Measurements from ENCODE around the gene MGME1. TPM values are rescaled to one million over a fixed set of nuclear protein-coding genes. Genes with fewer than 3 reads are reported as not detected.

MGME1 gene
- total RNA-seq, 1 experiment from 2014 or later: 15.1 TPM

DNA sequence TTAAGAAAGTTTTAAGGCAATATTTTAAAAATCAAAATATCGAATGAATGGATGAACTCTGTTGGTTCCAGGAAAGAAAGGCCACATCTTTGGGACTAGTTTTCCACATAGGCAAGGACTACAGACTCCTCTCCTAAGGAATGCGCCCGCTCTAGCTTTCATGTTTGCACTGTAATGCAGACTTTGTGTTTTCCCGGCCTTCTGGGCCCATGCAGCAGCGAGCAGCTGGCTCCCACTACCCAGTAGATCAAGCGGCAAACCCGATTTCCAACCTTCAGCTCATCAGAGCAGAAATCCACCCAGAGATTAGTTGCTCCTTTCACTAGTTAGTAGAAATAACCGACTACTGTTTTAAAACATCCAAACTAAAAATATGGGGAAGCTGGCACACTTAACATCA is 61.2 kb downstream of the MGME1 start:
- TF ChIP-seq EZH2 (IDR thresholded peaks at IDR 0.05; ENCODE audit: low read length, unreplicated experiment): no peak
- BruUV-seq (replicated peaks): no TSS peak
- DNase-seq (no peak), ATAC-seq (no peak)
- H3K9me3 ChIP-seq (ENCODE audit: low read length): no peaks in the 10 kb centered on the region
- H3K4me1 ChIP-seq (ENCODE audit: insufficient read depth, low read length): peaks cover 4% of the 10 kb centered on the region; the same call in 1 of the 2 replicates
- H3K27ac ChIP-seq (ENCODE audit: low read length): no peak overlapping the region
- no peak overlapping the region for H3K9ac ChIP-seq (ENCODE audit: low read length)
- H2AFZ ChIP-seq (ENCODE audit: low read length): no peak overlapping the region
- H3K36me3 ChIP-seq (ENCODE audit: low read depth, low read length): peaks cover 9% of the 10 kb centered on the region; the same call in 1 of the 2 replicates
- no peaks in the 10 kb centered on the region for H3K9me2 ChIP-seq (replicated peaks; ENCODE audit: low read length)
- H3F3A ChIP-seq (ENCODE audit: low read length, unreplicated experiment): no peaks in the 10 kb centered on the region
- POLR2A ChIA-PET (ENCODE audit: unreplicated experiment): no interaction called here
- H4K20me1 ChIP-seq (ENCODE audit: low read length): no peaks in the 10 kb centered on the region
- CTCF ChIA-PET: no interaction called here
- H3K79me2 ChIP-seq (ENCODE audit: low read length): no peaks in the 10 kb centered on the region
- intact Hi-C loops (cut with micrococcal nuclease): no loop called here
- H3K4me2 ChIP-seq (ENCODE audit: low read length): no peak overlapping the region
- no peaks in the 10 kb centered on the region for H3K27me3 ChIP-seq (ENCODE audit: low read length)
- no peak overlapping the region for H3K4me3 ChIP-seq (ENCODE audit: low read length)

GRCh38 chr20:18031050-18031449 is 62.2 kb downstream of the MGME1 start:
- POLR2A ChIA-PET (ENCODE audit: unreplicated experiment): no interaction called here
- H3K4me2 ChIP-seq (ENCODE audit: low read length): no peak overlapping the region
- H3K9me2 ChIP-seq (replicated peaks; ENCODE audit: low read length): no peaks in the 10 kb centered on the region
- H3K36me3 ChIP-seq (ENCODE audit: low read depth, low read length): peaks cover 9% of the 10 kb centered on the region; the same call in 1 of the 2 replicates
- H3K4me1 ChIP-seq (ENCODE audit: insufficient read depth, low read length): peaks cover 4% of the 10 kb centered on the region; the same call in 1 of the 2 replicates
- no peaks in the 10 kb centered on the region for H4K20me1 ChIP-seq (ENCODE audit: low read length)
- H2AFZ ChIP-seq (ENCODE audit: low read length): no peak overlapping the region
- no peaks in the 10 kb centered on the region for H3K79me2 ChIP-seq (ENCODE audit: low read length)
- DNase-seq (no peak), ATAC-seq (no peak)
- H3K9ac ChIP-seq (ENCODE audit: low read length): no peak overlapping the region
- no peak overlapping the region for H3K27ac ChIP-seq (ENCODE audit: low read length)
- TF ChIP-seq EZH2phosphoT487 (IDR thresholded peaks at IDR 0.05; ENCODE audit: borderline replicate concordance, low read length): no peak
- TF ChIP-seq EZH2 (IDR thresholded peaks at IDR 0.05; ENCODE audit: low read length, unreplicated experiment): no peak
- TF ChIP-seq, protein P1, sequence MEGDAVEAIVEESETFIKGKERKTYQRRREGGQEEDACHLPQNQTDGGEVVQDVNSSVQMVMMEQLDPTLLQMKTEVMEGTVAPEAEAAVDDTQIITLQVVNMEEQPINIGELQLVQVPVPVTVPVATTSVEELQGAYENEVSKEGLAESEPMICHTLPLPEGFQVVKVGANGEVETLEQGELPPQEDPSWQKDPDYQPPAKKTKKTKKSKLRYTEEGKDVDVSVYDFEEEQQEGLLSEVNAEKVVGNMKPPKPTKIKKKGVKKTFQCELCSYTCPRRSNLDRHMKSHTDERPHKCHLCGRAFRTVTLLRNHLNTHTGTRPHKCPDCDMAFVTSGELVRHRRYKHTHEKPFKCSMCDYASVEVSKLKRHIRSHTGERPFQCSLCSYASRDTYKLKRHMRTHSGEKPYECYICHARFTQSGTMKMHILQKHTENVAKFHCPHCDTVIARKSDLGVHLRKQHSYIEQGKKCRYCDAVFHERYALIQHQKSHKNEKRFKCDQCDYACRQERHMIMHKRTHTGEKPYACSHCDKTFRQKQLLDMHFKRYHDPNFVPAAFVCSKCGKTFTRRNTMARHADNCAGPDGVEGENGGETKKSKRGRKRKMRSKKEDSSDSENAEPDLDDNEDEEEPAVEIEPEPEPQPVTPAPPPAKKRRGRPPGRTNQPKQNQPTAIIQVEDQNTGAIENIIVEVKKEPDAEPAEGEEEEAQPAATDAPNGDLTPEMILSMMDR (conservative IDR thresholded peaks at IDR 0.05; ENCODE audit: low read depth, low read length): no peak
- no peaks in the 10 kb centered on the region for H3K9me3 ChIP-seq (ENCODE audit: low read length)
- BruUV-seq (replicated peaks): no TSS peak
- CTCF ChIA-PET: interaction anchor here (0.6 kb wide), 1 partner anchor 116 kb away, joined by 4 read pairs; no protein-coding TSS in a partner anchor
- intact Hi-C loops (cut with micrococcal nuclease): no loop called here
- no peaks in the 10 kb centered on the region for H3K27me3 ChIP-seq (ENCODE audit: low read length)
- no peak overlapping the region for H3K4me3 ChIP-seq (ENCODE audit: low read length)
- no peaks in the 10 kb centered on the region for H3F3A ChIP-seq (ENCODE audit: low read length, unreplicated experiment)

- Histone ChIP-seq H4K20me1 (ENCODE audit: low read length) (no peaks in the 10 kb centered on the region), H3K4me3 (ENCODE audit: low read length) (no peak overlapping the region), H3K9me3 (ENCODE audit: low read length) (no peaks in the 10 kb centered on the region), H3K27me3 (ENCODE audit: low read length) (no peaks in the 10 kb centered on the region), H3K79me2 (ENCODE audit: low read length) (no peaks in the 10 kb centered on the region), H2AFZ (ENCODE audit: low read length) (no peak overlapping the region), H3K4me2 (ENCODE audit: low read length) (no peak overlapping the region), H3K36me3 (ENCODE audit: low read depth, low read length) (peaks cover 5% of the 10 kb centered on the region; the same call in 1 of the 2 replicates), H3K9ac (ENCODE audit: low read length) (no peak overlapping the region), H3F3A (ENCODE audit: low read length, unreplicated experiment) (no peaks in the 10 kb centered on the region), H3K27ac (ENCODE audit: low read length) (no peak overlapping the region), H3K9me2 (replicated peaks; ENCODE audit: low read length) (no peaks in the 10 kb centered on the region), H3K4me1 (ENCODE audit: insufficient read depth, low read length) (peaks cover under 1% of the 10 kb centered on the region; the same call in 1 of the 2 replicates)
- ATAC-seq (no peak), DNase-seq (no peak)
- no TSS peak for BruUV-seq (replicated peaks)
- no peak for TF ChIP-seq EZH2 (IDR thresholded peaks at IDR 0.05; ENCODE audit: low read length, unreplicated experiment)
- no peak for TF ChIP-seq EZH2phosphoT487 (IDR thresholded peaks at IDR 0.05; ENCODE audit: borderline replicate concordance, low read length)
- TF ChIP-seq, protein P1 (conservative IDR thresholded peaks at IDR 0.05; ENCODE audit: low read depth, low read length): no peak
- intact Hi-C loops (cut with micrococcal nuclease): no loop called here
- ChIA-PET CTCF (no interaction called here), POLR2A (ENCODE audit: unreplicated experiment) (no interaction called here)
Observed at GRCh38 chr20:18031888-18032509, 63.2 kb downstream of the MGME1 start.
